Measurements from ENCODE around the gene SBF2. TPM values are rescaled to one million over a fixed set of nuclear protein-coding genes. Genes with fewer than 3 reads are reported as not detected.
"Not testable (repeated sequence)": the region's sequence is repeated elsewhere in the genome, so short reads cannot be mapped to it uniquely, and the experiment has no call there.

Gene SBF2
- polyA plus RNA-seq, 1 donor = 18.8 TPM

- no peak for DNase-seq (ENCODE audit: low read depth)
Measured at GRCh38 chr11:9752091-9752490, 541.9 kb downstream of the SBF2 start.

GRCh38 chr11:9750551-9750950 lies 543.5 kb downstream of the SBF2 start:
- DNase-seq (ENCODE audit: low read depth) = no peak

GRCh38 chr11:9748361-9748970 lies 545.6 kb downstream of the SBF2 start:
- no peak for DNase-seq (ENCODE audit: low read depth)

- no peak for DNase-seq (ENCODE audit: low read depth)
Measured at GRCh38 chr11:9747828-9748227, 546.2 kb downstream of the SBF2 start.

- no peak for DNase-seq (ENCODE audit: low read depth)
Measured at GRCh38 chr11:9747229-9747628, 546.8 kb downstream of the SBF2 start.

- DNase-seq (ENCODE audit: low read depth) = no peak
Measured at GRCh38 chr11:9745411-9746211, 548.4 kb downstream of the SBF2 start.

- DNase-seq (ENCODE audit: low read depth) = not testable (repeated sequence)
Measured at GRCh38 chr11:9743512-9743911, 550.5 kb downstream of the SBF2 start.

GRCh38 chr11:9741260-9741659 lies 552.8 kb downstream of the SBF2 start:
- no peak for DNase-seq (ENCODE audit: low read depth)

GRCh38 chr11:9740202-9740883 lies 553.7 kb downstream of the SBF2 start:
- no peak for DNase-seq (ENCODE audit: low read depth)

- no peak for DNase-seq (ENCODE audit: low read depth)
Measured at GRCh38 chr11:9739123-9739900, 554.7 kb downstream of the SBF2 start.

- no peak for DNase-seq (ENCODE audit: low read depth)
Measured at GRCh38 chr11:9738707-9739106, 555.3 kb downstream of the SBF2 start.

GRCh38 chr11:9738116-9738515 lies 555.9 kb downstream of the SBF2 start:
- DNase-seq (ENCODE audit: low read depth) = no peak

- no peak for DNase-seq (ENCODE audit: low read depth)
Measured at GRCh38 chr11:9736365-9736764, 557.7 kb downstream of the SBF2 start.

- DNase-seq (ENCODE audit: low read depth) = no peak
Measured at GRCh38 chr11:9735919-9736318, 558.1 kb downstream of the SBF2 start.

GRCh38 chr11:9735236-9735635 lies 558.8 kb downstream of the SBF2 start:
- no peak for DNase-seq (ENCODE audit: low read depth)

GRCh38 chr11:9733212-9733611 lies 560.8 kb downstream of the SBF2 start:
- no peak for DNase-seq (ENCODE audit: low read depth)

- no peak for DNase-seq (ENCODE audit: low read depth)
Measured at GRCh38 chr11:9732453-9732852, 561.6 kb downstream of the SBF2 start.

- no peak for DNase-seq (ENCODE audit: low read depth)
Measured at GRCh38 chr11:9731256-9731655, 562.8 kb downstream of the SBF2 start.

Measured in forelimb muscle (tissue), 1 donor.